ENCODE measurements around the gene ANTXRL. TPM values are rescaled to one million over a fixed set of nuclear protein-coding genes. Genes with fewer than 3 reads are reported as not detected.
"Not testable (repeated sequence)": the region's sequence is repeated elsewhere in the genome, so short reads cannot be mapped to it uniquely, and the experiment has no call there.

The ANTXRL gene
- total RNA-seq, 1 donor from 2014 or later, result not detected

- DNase-seq (ENCODE audit: low spot score in 2 of 2); H3K36me3 ChIP-seq; H3K4me3 ChIP-seq; H3K27ac ChIP-seq; H3K4me1 ChIP-seq; H3K27me3 ChIP-seq; H3K9me3 ChIP-seq; intact Hi-C loops (cut with DNase I): not testable (repeated sequence)
These were observed 91.3 kb downstream of the ANTXRL start for GRCh38 chr10:46378108-46378507.

DNA sequence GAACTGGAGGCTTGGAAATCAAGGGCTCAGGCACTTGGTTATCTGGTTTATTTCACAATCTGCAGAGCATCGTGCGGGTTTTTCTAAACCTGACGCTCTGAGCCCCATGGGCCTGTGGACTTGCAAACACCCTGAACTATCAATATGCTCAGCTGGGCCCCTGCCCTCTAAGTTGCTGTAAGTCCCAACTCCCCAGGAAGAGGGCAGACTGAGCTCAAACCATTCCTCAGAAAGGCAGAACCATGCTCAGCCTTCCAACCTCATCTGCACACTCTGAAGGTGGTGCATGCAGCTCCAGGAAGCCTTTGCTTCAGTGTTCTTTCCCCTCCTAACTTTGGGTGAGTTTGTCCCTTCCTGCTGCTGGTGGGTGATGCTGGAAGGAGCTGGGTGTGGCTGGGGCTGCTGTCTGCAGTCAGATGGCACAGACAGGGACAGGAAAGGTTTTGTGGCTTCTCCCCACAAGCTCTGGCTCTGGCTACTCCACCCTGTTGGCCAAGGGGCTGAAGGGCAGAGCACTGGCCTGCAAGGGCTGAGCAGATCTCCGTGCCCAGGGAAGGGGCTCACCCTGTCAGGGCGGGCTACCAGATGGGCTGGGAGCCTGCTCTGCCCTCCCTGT lies 92.5 kb downstream of the ANTXRL start:
- H3K9me3 ChIP-seq; H3K27ac ChIP-seq; H3K27me3 ChIP-seq; H3K4me3 ChIP-seq; DNase-seq (ENCODE audit: low spot score in 2 of 2); intact Hi-C loops (cut with DNase I); H3K4me1 ChIP-seq; H3K36me3 ChIP-seq: not testable (repeated sequence)

Other genes with a start within 250 kb of the ANTXRL start
- gene MSMB, start 240.7 kb upstream of the ANTXRL start, total RNA-seq, result not detected
- gene ANXA8L1, start 88.8 kb downstream of the ANTXRL start, total RNA-seq, result not detected
- gene NPY4R, start 179.0 kb downstream of the ANTXRL start, total RNA-seq, result not detected